ENCODE measurements around the gene SNAI1.

SNAI1 gene

GRCh38 chr20:50037575-50037974 lies 54.8 kb downstream of the SNAI1 start:
- DNase-seq (ENCODE audit: low read depth): no peak

GRCh38 chr20:50038169-50038568 lies 55.4 kb downstream of the SNAI1 start:
- no peak for DNase-seq (ENCODE audit: low read depth)

Measured in amniotic epithelial cell (primary cell).